ENCODE measurements around the gene SAMD8. TPM values are rescaled to one million over a fixed set of nuclear protein-coding genes. Genes with fewer than 3 reads are reported as not detected.

SAMD8 gene
- total and polyA plus RNA-seq, 10 of the 15 experiments (the other 5 are each of a cell fraction or from before 2014, with no cell fraction given): 2.8 to 26.0 (median 9.3) TPM

- H3K4me1 ChIP-seq (ENCODE audit: control insufficient read depth, insufficient read depth, low read length): peaks cover 3% of the 10 kb centered on the region; the same call in 1 of the 2 replicates
- ChIA-PET SMC1A (ENCODE audit: uncharacterized antibody, unreplicated experiment) (interaction anchor here (1.1 to 1.9 kb wide), 3 partner anchors 8 to 18 kb away, joined by 3 to 6 read pairs (median 3); no protein-coding TSS in a partner anchor), RAD21 (ENCODE audit: unreplicated experiment) (no interaction called here), POLR2A (no interaction called here), CTCF (interaction anchor here (1.1 to 2.9 kb wide), 4 partner anchors 8 to 56 kb away, joined by 3 to 15 read pairs (median 5); partner anchors contain the start of gene COMTD1)
- H3K79me2 ChIP-seq (ENCODE audit: control insufficient read depth, insufficient read depth, low read length): no peaks in the 10 kb centered on the region
- H4K20me1 ChIP-seq (ENCODE audit: control insufficient read depth, insufficient read depth): no peaks in the 10 kb centered on the region
- BruUV-seq (replicated peaks): no TSS peak
- in situ Hi-C loops (cut with MboI): no loop called here
- no peak for TF ChIP-seq IRF4 (IDR thresholded peaks at IDR 0.05; ENCODE audit: low read depth, low read length)
- TF ChIP-seq SUZ12 (IDR thresholded peaks at IDR 0.05; ENCODE audit: unreplicated experiment): no peak
- TF ChIP-seq SIN3A (IDR thresholded peaks at IDR 0.05; ENCODE audit: low read depth, low read length): no peak
- no peak for TF ChIP-seq RCOR1 (conservative IDR thresholded peaks at IDR 0.05; ENCODE audit: low read depth, low read length)
- no peak for TF ChIP-seq EED (IDR thresholded peaks at IDR 0.05; ENCODE audit: low read depth)
- no peak for TF ChIP-seq MEF2B (IDR thresholded peaks at IDR 0.05; ENCODE audit: partially characterized antibody, poor library complexity, severe bottlenecking)
- no peak for TF ChIP-seq SREBF1 (IDR thresholded peaks at IDR 0.05; ENCODE audit: low read length)
- TF ChIP-seq PBX3 (IDR thresholded peaks at IDR 0.05; ENCODE audit: insufficient replicate concordance, low read depth, low read length): no peak
- TF ChIP-seq TARDBP (IDR thresholded peaks at IDR 0.05; ENCODE audit: borderline replicate concordance): no peak
- TF ChIP-seq STAT1 (conservative IDR thresholded peaks at IDR 0.05): no peak
- no peak for TF ChIP-seq ZBTB40 (IDR thresholded peaks at IDR 0.05; ENCODE audit: borderline replicate concordance)
- TF ChIP-seq, protein P1, sequence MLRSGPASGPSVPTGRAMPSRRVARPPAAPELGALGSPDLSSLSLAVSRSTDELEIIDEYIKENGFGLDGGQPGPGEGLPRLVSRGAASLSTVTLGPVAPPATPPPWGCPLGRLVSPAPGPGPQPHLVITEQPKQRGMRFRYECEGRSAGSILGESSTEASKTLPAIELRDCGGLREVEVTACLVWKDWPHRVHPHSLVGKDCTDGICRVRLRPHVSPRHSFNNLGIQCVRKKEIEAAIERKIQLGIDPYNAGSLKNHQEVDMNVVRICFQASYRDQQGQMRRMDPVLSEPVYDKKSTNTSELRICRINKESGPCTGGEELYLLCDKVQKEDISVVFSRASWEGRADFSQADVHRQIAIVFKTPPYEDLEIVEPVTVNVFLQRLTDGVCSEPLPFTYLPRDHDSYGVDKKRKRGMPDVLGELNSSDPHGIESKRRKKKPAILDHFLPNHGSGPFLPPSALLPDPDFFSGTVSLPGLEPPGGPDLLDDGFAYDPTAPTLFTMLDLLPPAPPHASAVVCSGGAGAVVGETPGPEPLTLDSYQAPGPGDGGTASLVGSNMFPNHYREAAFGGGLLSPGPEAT (IDR thresholded peaks at IDR 0.05; ENCODE audit: low read depth): no peak
- no peak for TF ChIP-seq SP1 (IDR thresholded peaks at IDR 0.05; ENCODE audit: low read depth, low read length)
- TF ChIP-seq, protein P2, sequence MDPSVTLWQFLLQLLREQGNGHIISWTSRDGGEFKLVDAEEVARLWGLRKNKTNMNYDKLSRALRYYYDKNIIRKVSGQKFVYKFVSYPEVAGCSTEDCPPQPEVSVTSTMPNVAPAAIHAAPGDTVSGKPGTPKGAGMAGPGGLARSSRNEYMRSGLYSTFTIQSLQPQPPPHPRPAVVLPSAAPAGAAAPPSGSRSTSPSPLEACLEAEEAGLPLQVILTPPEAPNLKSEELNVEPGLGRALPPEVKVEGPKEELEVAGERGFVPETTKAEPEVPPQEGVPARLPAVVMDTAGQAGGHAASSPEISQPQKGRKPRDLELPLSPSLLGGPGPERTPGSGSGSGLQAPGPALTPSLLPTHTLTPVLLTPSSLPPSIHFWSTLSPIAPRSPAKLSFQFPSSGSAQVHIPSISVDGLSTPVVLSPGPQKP (IDR thresholded peaks at IDR 0.05; ENCODE audit: low read depth, low read length): no peak
- intact Hi-C loops (cut with micrococcal nuclease; ENCODE audit: unreplicated experiment): no loop called here
- peaks cover 0 to 22% of the 10 kb centered on the region in 2 experiments; a peak in 2 of 4 replicates for H3K36me3 ChIP-seq (ENCODE audit: control insufficient read depth in 2 of 2, insufficient read depth in 2 of 2, low read length in 1 of 2)
- WGBS (ENCODE audit: insufficient coverage, insufficient replicate concordance, low lambda C conversion rate, missing lambda C conversion rate): 100% methylated on average over 1 of the region's 1 CpG
- DNase-seq (ENCODE audit: low read depth, low spot score) (no peak), ATAC-seq (no peak), FAIRE-seq (no peak)
- H3K9me3 ChIP-seq (replicated peaks; ENCODE audit: control insufficient read depth, insufficient read depth, low read length): no peaks in the 10 kb centered on the region
- no peak overlapping the region for H3K4me3 ChIP-seq
- H3K27ac ChIP-seq (ENCODE audit: control insufficient read depth, insufficient read depth): no peak overlapping the region
- H3K27me3 ChIP-seq (replicated peaks in 1 of 2; ENCODE audit: control insufficient read depth in 2 of 2, insufficient read depth in 2 of 2, low read length in 1 of 2): no peaks in the 10 kb centered on the region
- H3K9ac ChIP-seq (ENCODE audit: control insufficient read depth, insufficient read depth, low read length): no peak overlapping the region
- no peak overlapping the region for H2AFZ ChIP-seq (ENCODE audit: control insufficient read depth, low read depth, low read length)
- H3K4me2 ChIP-seq (ENCODE audit: control insufficient read depth, insufficient read depth): no peak overlapping the region
Observed at GRCh38 chr10:75179657-75180177, 68.3 kb downstream of the SAMD8 start.

Data from GM12878 (cell line).